ENCODE results near the gene DNAL1.
A peak's percentile ranks its signal among the peaks of the same experiment; 100 is the strongest.

DNAL1 gene

DNA sequence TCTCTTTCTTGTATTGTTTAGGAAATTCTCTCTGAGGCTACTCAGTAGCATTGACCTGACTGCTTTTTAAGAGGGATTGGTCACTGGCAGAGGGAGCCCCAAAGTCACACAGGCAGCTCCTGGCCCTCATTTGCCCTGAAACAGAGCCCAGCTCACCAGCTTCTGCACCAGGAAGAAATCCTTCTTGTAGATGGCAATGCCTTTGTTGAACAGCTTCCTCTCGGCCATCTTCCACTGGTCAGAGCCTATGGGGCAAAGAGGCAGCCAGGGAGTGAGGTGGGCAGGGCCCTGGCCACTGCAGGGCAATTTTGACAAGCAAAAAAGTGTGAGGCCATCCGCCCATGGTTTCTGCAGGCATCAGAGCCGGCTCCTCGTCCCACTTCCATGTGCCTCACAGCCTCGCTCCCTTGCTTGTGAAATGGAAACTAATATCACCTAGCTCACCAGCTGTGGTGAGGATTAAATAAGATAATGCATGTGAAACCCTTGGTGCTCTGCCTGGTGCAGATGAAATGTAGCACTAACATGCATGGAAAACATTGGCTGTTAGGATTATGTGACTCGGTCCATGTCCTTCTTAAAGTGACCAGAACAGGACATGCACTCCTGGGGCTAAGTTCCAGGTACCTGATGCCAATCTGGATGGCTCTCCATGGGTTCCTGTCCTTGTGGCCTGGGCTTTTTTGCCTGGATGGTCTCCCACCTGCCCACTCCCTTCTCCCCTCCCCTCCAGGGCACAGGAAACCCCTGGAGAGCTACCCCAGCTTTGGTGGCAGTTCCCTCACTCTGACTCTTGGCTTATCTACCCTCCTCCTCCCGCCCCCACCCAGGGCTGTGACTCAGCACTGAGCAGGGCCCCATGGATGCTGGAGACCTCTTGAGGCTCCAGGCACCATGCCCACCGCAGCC lies 80.6 kb downstream of the DNAL1 start:
- DNase-seq (ENCODE audit: low spot score), result no peak

DNA sequence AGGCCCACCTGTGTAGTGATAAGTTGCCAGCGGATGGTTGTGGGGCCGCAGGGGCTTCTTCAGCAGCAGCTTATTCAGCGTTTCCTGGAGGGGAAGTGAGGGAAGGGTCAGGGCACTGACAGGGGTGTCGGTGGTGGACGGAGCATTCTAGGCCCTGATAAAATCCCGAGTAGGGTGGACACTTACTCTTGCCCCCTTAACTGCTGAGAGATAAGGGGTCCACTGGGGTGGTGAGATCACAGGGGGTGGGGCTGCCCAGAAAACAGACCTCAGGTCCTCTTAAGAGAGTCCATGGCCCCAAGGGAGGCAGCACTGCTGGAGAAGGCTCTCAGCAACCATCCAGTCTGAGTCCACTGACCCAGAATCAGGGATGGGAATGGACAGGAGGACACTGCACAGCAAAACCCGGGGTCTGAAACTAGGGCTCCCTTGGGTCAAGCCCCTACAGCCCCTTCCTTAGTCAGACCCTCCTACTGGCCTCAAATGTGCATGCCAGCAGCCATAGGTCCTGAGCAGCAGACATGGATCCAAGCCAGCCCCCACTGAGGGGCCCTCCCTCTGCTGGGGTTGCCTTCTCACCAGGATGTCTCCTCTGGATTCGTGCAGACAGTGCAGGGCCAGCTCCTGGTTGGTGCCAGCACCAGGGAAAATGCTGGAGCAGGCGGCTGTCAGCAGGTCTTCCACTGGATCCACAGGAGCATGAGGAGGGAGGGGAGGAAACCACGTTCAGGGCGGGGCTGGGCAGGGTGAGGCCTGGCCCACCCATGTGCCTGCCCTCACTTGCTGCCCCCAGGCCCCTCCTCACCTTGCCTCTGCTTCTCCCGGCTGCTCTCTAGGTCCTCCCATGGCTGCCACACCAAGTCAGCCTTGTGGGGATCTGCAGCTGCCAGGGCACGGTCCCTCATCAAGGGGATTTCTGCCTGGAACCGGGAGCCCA lies 81.5 kb downstream of the DNAL1 start:
- DNase-seq (ENCODE audit: low spot score), result no peak

DNA sequence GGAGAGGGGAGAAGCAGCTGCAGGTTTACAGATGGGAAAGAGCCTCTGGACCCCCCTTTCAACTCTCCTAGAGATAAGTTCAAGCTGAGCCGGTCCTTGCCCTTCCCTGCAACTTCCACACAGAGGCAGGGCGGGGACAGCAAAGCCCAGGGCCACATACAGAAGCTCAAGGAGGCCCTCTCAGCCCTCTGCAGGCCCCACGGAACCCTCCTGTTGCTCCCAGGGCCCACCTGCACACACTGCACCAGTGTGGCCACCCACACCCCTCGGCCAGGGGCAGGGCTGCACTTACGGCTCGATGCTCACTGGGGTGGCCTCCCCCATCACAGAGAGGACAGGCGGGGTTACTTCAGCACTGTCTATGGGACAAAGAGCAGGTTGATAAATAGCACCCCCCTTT lies 82.4 kb downstream of the DNAL1 start:
- no peak for DNase-seq (ENCODE audit: low spot score)

DNA sequence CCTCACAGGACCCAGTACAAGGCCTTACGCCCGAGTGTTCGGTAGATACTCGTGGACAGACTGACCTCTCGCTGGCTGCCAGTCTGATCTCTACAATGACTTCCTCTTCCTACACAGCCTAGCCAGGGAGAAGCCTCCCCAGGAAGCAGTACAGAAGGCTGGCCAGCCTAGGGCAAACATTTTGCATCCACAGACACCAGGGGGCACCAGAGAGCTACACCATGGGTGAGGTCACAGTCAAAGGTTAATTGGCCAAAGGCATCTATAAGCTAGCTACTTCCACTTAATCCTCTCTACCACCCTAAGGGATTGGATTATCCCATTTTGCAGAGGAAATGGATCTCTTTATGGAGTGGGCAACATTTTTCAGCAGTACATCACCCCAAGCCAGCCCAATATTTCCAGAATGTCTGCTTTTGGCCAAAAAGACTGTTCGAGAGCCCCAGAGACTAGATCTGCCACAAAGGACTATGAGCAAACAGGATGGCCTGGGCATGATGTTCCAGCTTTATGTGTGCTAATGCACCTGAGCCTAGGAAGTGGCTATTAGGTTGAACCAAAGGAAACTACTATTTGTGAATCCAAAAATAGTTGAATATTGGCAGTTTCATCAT lies 84.0 kb downstream of the DNAL1 start:
- peak; percentile 88 for DNase-seq (ENCODE audit: low spot score)

DNA sequence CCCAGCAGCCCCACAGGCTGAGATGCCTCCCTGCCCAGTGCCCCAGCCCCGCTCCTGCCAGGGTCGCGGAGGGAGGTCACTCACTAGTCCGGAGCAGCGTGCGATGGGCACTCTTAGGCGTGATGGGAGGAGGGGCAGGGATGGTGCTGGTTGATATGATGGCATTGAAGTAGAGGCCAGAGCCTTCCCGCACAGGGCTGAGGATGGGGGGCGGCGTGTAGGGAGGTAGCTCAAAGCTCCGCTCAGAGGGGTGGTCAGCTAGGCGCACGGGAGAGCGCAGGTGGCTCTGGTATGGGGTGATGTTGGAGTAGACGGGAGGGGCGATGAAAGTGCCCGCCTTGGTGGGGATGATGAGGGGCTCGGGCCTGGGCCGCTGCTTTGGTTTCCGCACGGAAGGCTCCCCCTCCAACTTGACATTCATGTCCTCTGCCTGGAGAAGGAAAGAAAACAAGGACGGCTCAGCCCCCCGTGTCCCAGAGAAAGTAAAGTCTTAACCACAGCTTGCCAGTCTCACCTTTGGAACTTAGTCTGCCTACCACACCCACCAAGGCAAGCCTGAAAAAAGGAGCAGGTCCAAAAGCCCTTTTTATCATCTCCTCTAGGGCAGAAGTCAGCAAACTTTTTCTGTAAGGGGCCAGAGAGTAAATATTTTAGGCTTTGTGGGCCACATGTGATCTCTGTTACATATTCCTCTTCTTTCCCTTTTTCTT lies 84.9 kb downstream of the DNAL1 start:
- no peak for DNase-seq (ENCODE audit: low spot score)

DNA sequence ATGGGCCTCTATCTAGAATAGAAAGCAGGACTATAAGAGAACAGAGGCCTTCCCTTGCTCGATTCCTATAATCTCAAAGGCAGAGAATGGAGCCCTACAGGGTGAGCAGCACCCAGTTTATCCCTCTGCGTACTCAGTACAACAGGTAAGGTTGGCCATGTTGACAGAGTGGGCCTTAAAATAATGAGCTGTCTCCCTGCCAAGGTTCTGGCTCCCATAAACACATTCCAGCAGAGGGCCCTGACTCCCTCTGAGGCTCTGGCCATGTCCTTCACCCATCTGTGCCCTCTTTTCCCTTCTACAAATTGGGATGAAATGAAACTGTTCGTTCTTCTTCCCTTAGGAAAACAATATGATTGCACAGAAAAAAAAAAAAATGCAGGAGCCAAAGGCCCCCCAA lies 86.3 kb downstream of the DNAL1 start:
- DNase-seq (ENCODE audit: low spot score), result no peak

DNA sequence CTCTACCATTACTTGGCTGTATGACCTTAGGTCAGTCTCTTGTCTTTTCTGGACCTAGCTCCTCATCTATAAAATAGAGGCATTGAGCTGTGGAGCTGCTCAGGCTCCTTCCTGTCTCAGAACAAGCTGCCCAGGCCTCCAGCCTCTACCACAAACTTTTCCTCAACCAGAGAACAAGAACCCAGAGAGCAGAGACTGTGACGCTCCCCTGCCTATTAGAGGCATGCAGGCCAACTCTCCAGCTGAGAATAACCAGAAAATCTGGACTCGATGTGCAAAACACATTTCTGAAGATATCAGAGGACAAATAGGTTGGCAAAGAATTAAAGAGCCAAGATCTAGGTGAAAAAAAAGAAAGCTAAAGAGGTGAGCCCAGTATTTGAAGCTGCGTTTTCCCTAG lies 87.2 kb downstream of the DNAL1 start:
- no peak for DNase-seq (ENCODE audit: low spot score)

DNA sequence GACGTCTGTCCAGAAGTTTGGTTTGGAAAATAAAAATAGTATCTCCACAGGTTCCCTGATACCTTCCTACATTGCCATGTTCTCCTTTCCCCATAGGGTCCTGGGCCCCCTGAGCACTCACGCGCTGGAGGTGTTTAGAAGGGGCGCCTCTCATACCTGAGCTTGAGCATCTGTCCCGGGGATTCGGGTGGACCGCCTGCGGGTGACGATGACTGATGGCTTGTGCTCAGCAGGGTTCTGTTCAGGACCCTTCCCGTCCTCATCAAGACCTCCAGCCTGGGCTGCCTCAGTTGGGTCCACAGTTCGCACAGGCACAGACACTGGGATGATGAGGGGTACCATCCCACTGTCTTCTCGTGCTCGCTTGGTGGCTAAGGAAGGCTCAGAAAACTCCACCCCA lies 92.1 kb downstream of the DNAL1 start:
- no peak for DNase-seq (ENCODE audit: low spot score)

DNA sequence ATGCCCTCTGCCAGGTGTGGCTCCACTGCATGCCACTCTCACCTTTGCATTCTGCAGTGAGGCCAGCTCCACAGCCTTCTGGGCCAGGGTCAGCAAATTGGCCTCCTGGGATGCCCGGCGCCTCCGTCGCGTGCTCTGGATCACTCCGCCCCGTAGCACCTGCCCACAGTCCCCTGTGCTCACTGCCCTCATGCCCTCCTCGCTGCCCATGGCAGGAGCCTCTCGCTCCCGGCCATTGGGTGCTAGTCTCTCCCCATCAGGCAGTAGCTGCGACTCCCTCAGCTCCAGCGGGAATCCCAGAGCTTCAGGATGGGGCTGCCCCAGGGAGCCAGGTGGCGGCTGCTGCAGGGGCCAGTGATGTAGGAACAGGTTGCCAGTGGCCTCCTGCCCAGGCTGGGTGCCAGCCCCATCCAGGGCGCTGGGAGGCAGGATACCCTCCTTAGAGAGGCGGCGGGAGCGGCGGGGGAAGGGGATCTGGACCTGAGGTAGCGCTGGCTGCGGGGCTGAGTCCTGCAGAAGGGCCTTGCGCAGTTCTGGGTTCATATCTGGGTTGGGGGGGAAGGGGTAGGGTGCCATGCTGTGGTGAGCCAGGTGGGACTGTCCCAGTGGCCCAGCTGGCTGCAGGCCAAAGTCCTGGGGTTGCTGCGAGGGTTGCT lies 93.9 kb downstream of the DNAL1 start:
- DNase-seq (ENCODE audit: low spot score), result no peak

DNA sequence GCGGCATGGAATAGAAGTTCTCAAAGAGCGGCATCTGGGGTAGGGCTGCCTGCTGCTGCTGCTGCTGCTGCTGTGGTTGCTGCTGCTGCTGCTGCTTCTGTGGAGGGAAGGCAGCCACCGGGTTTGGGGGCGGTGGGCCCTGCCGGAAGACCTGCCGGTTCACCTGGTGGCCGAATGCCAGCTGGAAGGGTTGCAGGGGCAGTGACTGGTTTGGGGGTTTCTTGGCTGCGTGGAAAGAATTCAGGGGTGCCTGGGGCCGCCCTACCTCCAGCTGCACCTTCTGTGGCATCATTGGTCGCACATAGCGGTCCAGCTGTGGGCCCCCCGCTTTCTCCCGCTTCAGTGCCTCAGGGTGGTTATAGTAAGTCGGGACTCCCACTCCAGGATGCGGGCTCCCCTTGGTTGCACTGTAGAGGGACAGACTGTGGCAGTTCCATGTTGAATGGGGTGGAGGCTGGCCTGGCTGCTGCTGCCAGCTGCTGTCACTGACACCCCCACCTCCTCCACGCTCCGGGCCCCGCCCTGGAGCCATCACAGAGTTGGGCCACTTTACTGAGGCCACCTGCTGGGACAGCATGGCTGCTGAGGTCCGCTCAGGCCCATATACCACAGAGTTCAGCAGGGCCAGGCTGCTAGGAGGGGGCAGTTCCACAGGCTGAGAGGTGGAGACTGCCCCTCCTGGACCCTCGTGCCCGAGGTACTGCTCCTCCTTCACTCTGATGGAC lies 94.5 kb downstream of the DNAL1 start:
- no peak for DNase-seq (ENCODE audit: low spot score)

DNA sequence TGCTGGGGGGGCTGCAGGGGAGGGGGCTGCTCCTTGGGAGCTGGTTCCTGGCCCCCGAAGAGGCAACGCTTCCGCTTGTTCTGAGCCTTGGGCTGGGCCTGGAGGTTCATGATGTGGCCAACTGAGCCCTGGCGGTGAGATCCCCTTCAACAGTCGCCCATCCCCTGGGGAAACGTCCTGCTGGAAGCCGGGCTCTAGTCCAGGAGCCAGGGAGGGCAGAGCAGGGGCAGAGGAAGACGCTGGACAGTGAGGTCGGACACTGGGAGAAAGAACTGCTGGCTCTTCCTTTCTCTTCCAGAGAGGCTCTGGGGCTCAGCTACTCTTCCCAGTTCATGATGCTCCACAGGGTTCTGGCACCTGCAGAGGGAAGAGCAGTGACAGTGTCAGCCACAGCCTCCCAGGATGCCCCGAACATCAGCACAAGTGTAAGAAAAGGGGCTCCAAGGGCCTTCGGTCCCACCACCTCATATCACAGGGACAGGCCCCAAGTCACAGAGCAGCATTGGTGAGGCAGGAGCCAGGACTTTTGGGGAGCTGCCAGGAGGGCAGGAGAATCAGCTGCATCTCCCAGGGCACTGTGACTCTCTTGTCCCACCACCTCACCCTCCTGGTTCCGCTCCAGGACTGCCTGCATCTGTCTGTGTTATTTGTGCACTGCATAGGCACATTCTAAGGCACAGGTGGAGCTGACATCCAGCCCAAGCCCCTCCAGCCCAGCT lies 95.3 kb downstream of the DNAL1 start:
- DNase-seq (ENCODE audit: low spot score), result no peak

DNA sequence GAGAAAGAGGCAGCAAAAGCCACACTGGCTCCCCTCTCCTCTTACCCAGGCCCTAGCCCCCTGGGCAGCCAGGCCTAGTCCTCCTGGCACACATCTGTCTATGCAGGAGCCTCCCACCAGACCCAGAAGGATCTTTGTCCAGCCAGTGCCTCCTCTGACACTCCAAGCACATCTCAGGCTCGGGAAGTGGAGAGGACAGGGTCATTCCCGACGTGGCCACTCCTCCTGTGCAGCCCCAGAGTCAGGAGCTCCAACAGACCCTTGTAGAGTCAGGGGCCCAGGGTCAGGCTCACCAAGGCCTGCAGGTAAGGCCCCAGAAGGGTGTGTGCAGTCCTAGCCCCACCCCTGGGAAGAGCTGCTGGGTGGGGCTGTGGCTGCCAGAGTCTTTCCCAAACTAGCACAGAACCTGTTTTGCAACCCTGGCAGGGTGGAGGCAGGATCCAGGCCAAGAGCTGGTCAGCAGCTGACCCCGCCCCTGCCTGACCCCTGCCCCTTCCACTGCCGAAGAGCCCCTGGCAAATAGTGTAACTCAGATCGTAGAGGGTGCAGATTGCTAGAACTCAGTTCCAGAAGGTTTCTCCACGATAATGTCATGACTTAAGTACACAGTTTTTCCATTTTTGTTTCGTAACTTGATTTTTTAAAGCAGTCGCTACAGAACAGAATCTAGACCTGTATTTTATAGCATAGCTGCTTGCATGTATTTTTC lies 96.0 kb downstream of the DNAL1 start:
- DNase-seq (ENCODE audit: low spot score), result no peak

DNA sequence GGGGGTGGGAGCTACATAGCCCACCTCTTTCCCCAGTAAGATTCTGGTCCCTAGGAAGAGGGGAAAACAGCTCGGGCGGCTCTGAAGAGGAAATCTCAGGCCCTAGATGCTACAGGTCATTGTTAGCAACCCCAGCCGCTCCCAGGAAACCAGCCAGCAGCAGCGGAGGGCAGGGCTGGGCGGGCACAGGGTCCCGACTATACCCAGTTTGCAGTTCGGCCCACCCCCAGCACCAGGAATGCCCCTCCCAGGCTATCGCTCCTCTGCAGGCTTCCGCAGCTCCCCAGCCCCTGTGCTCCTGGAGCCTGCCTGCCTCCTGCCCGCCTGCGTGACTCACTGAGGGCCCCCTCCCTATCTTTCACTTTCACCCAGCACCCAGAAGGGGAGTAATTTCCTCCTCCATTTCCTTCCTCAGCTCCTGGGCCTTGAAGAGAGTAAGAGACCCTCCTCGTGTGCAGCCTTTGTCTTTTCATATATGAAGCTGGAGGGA lies 96.6 kb downstream of the DNAL1 start:
- DNase-seq (ENCODE audit: low spot score), result peak; percentile 65

DNA sequence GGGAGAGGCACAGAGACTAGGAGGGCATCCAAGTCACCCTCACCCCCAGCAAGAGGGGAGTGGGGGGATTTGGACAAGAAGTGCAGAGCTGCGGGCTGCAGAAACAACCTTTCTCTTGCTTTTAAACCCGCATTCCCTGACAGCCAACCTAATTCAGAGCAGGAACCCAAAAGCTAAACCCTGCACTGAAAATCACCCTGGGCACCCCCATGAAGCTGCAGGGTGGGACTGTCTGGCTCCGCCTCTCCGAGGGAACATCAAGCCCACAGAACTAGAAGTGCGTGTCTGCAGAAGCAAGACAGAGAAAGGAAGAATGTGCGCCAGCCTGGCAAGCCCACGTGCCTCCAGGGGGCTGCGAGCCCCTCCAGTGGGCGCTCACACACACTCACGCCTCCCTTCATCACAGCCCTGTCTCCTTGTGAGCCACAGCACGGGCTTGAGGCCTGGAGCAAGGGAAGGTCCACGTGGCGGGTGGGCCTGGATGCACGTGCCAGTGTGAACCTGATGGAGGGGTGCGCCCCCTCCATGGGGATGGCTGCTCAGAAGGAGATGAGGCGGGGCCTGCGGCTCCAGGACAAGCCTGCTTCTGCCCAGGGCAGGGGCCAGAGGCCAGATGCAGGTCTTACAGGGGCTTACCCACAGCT lies 97.2 kb downstream of the DNAL1 start:
- no peak for DNase-seq (ENCODE audit: low spot score)

DNA sequence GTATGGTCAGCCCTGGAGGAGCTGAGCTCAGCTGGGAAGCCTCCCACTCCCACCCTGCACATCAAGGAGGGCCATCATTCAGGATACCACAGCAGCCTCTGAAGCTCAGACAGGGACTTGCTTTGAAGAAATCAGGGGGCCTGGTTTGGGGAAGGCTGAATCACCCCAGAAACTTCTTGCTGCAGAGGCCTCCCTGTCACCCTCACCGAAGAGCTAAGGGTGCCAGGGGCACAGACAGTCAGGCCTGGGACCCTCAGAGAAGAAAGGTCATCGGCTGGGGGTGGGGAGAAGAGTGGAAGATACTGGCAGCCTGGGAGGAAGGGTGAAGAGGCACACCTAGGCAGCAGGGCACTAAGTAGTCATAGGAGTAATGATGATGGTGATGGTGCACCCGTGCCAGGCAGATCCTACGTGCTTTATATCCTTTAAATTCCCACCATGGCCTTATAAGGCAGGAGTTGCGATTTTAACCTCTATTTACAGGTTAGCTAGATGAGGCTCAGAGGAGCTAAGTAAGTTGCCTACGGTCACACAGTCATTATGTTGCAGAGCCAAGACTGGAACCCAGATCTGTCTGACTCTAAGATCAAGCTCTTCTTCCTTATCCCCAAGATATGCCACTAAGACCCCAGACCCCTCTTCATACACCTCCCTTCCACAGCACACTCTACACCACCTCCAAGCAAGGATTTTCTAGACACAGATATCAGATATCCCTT lies 97.9 kb downstream of the DNAL1 start:
- no peak for DNase-seq (ENCODE audit: low spot score)

DNA sequence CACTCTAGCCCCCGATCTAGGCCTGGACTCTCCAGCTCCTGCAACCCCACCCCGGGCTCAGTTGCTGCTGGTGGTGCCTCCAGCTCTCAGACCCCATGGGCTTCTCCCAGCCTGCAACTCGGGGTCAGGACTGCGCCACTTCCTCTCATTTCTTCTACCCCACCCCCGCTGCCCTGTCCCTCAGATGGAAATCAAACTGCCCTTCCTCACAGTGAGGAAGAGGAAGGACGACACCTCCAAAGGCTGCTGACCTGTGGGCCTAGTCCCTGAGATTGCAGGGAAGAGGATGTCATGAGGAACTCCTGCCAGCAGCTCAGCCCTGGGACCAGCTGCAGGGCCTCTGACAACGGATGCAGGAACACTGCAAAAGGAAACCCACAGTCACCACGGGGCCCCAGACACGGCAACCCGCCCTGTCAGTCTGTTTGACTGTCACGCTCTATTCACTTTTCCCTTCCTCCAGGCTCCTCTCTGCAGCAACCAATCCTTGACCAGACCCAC lies 98.7 kb downstream of the DNAL1 start:
- DNase-seq (ENCODE audit: low spot score), result peak; percentile 54

DNA sequence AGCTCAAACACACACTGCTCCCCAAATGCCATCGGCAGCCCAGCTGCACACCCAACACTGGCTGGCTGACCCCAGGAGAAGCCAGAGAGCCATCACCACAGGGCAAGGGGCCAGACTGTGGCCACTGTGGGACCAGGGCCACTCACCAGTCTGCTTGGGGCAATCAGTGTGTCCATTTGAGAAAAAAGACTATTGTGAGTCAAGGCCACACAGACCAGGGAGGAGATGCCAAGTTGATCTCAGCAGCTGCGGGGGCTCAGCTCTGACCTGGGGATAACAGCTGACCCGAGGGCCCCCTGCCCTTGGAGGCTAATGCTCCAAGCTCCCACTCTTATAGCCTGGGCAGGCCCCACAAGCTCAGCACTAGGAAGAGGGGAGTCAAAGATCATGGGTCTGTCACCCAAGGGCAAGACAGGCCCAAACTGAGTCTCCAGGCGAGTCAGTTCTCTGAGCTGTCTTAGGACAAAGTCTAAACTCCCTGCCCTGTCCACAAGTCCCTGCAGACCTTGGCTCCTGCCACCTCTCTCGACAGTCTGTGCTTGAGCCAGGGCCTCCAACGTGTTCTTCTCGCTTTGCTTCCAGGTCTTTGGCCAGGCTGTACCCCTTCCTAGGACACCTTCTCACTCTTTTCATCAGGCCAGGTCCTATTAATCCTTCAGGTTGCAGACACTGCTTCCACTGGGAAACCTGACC lies 99.5 kb downstream of the DNAL1 start:
- DNase-seq (ENCODE audit: low spot score), result no peak

Data from CD4-positive, alpha-beta T cell treated with Interleukin-15 for 4 hours (primary cell).